IMR-90 (cell line): ENCODE data around the gene PRDM15. TPM values are rescaled to one million over a fixed set of nuclear protein-coding genes. Genes with fewer than 3 reads are reported as not detected.

ENCODE experiments used
- ATAC-seq: fragments of 200-7000 bp; cut with Tn5 transposase; 2 replicates; pipeline ENCODE4 v1.9.1; 2020; ENCODE audit warnings: low read depth, mild to moderate bottlenecking, moderate library complexity
- BruUV-seq: library from RNA; stranded (reverse); fragments of 400-500 nt; replicated peaks from 2 replicates; lab custom pipeline; 2021; lab: Mats Ljungman, UMichigan
- CTCF ChIA-PET: fragments of 300-600 bp; formaldehyde crosslinking; extraction: SDS; loops from one replicate; lab custom pipeline; 2021; ENCODE audit warnings: antibody characterized with exemption; lab: Yijun Ruan, JAX
- POLR2A ChIA-PET: fragments of 300-600 bp; sonication (Branson Sonifier 250); formaldehyde crosslinking; loops from one replicate; lab custom pipeline; 2022; ENCODE audit warnings: antibody characterized with exemption; ENCODE audit not compliant: unreplicated experiment; lab: Charles Lee
- DNase-seq: peaks from one replicate; pipeline ENCODE4 v3.0.0; 2013
- H2AFZ ChIP-seq: replicated peaks from 2 replicates; pipeline ENCODE3; 2013; ENCODE audit warnings: low read length, mild to moderate bottlenecking; ENCODE audit not compliant: poor library complexity
- H2AK5ac ChIP-seq: 2 replicates; pipeline ENCODE4 v1.6.1; 2013; ENCODE audit warnings: low read depth, low read length, inconsistent platforms
- H2AK9ac ChIP-seq: replicated peaks from 2 replicates; pipeline ENCODE3; 2013; ENCODE audit warnings: mild to moderate bottlenecking, low read depth, low read length, moderate library complexity; ENCODE audit not compliant: poor library complexity
- H2BK120ac ChIP-seq: 2 replicates; pipeline ENCODE4 v1.6.1; 2013; ENCODE audit warnings: low read depth, low read length, inconsistent platforms
- H2BK15ac ChIP-seq: 3 replicates; pipeline ENCODE4 v1.6.1; 2013; ENCODE audit warnings: low read depth, low read length, inconsistent platforms
- H2BK20ac ChIP-seq: 2 replicates; pipeline ENCODE4 v1.6.1; 2013; ENCODE audit warnings: low read depth, mild to moderate bottlenecking, inconsistent platforms, low read length, moderate library complexity
- H2BK5ac ChIP-seq: 2 replicates; pipeline ENCODE4 v1.6.1; 2013; ENCODE audit warnings: mild to moderate bottlenecking, low read depth, low read length, inconsistent platforms; ENCODE audit not compliant: poor library complexity, severe bottlenecking
- H3K14ac ChIP-seq: replicated peaks from 2 replicates; pipeline ENCODE4 v1.6.1; 2013; ENCODE audit warnings: low read depth, low read length, inconsistent platforms
- H3K18ac ChIP-seq: 2 replicates; pipeline ENCODE4 v1.6.1; 2013; ENCODE audit warnings: low read depth, low read length, control low read depth
- H3K23ac ChIP-seq: 2 replicates; pipeline ENCODE4 v1.6.1; 2013; ENCODE audit warnings: low read depth, low read length, inconsistent platforms
- H3K27ac ChIP-seq: 2 replicates; pipeline ENCODE4 v1.5.1; 2013; ENCODE audit warnings: mild to moderate bottlenecking, control low read depth, low read length; ENCODE audit not compliant: insufficient read depth
- H3K27me3 ChIP-seq: 2 replicates; pipeline ENCODE4 v1.6.1; 2013; ENCODE audit warnings: low read length; ENCODE audit not compliant: control insufficient read depth, insufficient read depth
- H3K36me3 ChIP-seq: 2 replicates; pipeline ENCODE4 v1.6.1; 2013; ENCODE audit warnings: low read length, mixed read lengths; ENCODE audit not compliant: control insufficient read depth, insufficient read depth
- H3K4ac ChIP-seq: 2 replicates; pipeline ENCODE4 v1.6.1; 2013; ENCODE audit warnings: low read depth, low read length, inconsistent platforms
- H3K4me1 ChIP-seq: 2 replicates; pipeline ENCODE4 v1.6.1; 2013; ENCODE audit warnings: low read length, mixed read lengths; ENCODE audit not compliant: control insufficient read depth, insufficient read depth
- H3K4me2 ChIP-seq: 2 replicates; pipeline ENCODE4 v1.6.1; 2013; ENCODE audit warnings: low read depth, mild to moderate bottlenecking, control low read depth, low read length, moderate library complexity
- H3K4me3 ChIP-seq: 2 replicates; pipeline ENCODE4 v1.5.1; 2013; ENCODE audit warnings: low read depth, mild to moderate bottlenecking, control low read depth, low read length, moderate library complexity; ENCODE audit not compliant: insufficient read depth
- H3K56ac ChIP-seq: 2 replicates; pipeline ENCODE4 v1.6.1; 2013; ENCODE audit warnings: low read length, inconsistent platforms; ENCODE audit not compliant: insufficient read depth; ENCODE audit errors: extremely low read depth
- H3K79me1 ChIP-seq, 2 experiments: 2 replicates each; pipeline ENCODE4 v1.6.1; 2013; ENCODE audit warnings: low read length in 2 of 2, inconsistent platforms in 1 of 2, low read depth in 1 of 2
- H3K9ac ChIP-seq: 2 replicates; pipeline ENCODE4 v1.6.1; 2013; ENCODE audit warnings: low read depth, low read length, control low read depth
- H3K9me1 ChIP-seq: 2 replicates; pipeline ENCODE4 v1.6.1; 2013; ENCODE audit warnings: low read length, inconsistent platforms; ENCODE audit not compliant: insufficient read depth
- H3K9me3 ChIP-seq: 2 replicates; pipeline ENCODE4 v1.6.1; 2013; ENCODE audit warnings: low read length; ENCODE audit not compliant: control insufficient read depth, insufficient read depth
- H4K20me1 ChIP-seq: 2 replicates; pipeline ENCODE4 v1.6.1; 2013; ENCODE audit warnings: low read length, inconsistent platforms; ENCODE audit not compliant: insufficient read depth
- H4K5ac ChIP-seq: 2 replicates; pipeline ENCODE4 v1.6.1; 2013; ENCODE audit warnings: mild to moderate bottlenecking, low read depth, low read length, control low read depth
- H4K8ac ChIP-seq, 2 experiments: 2 replicates each; pipeline ENCODE4 v1.6.1; 2013; ENCODE audit warnings: low read depth in 2 of 2, low read length in 2 of 2, control low read depth in 1 of 2, inconsistent platforms in 1 of 2
- H4K91ac ChIP-seq: 2 replicates; pipeline ENCODE4 v1.6.1; 2013; ENCODE audit warnings: low read depth, low read length, inconsistent platforms; ENCODE audit not compliant: insufficient read depth
- BHLHE40 ChIP-seq: fragments of 150-350 bp; IDR thresholded peaks from 2 replicates; pipeline ENCODE4 v1.6.1; 2016; ENCODE audit warnings: mild to moderate bottlenecking, low read depth, low read length
- CEBPB ChIP-seq: IDR thresholded peaks from 2 replicates; pipeline ENCODE4 v1.6.1; 2012; ENCODE audit warnings: low read depth, low read length, improper control_type of control experiment
- CHD1 ChIP-seq: IDR thresholded peaks from 2 replicates; pipeline ENCODE4 v1.6.1; 2012; ENCODE audit warnings: low read depth, low read length, improper control_type of control experiment
- FOS ChIP-seq: fragments of 150-350 bp; IDR thresholded peaks from 2 replicates; pipeline ENCODE4 v1.6.1; 2016; ENCODE audit warnings: low read depth, low read length
- MAZ ChIP-seq: IDR thresholded peaks from 2 replicates; pipeline ENCODE4 v1.6.1; 2012; ENCODE audit warnings: low read depth, mild to moderate bottlenecking, low read length, improper control_type of control experiment, moderate library complexity, borderline replicate concordance
- NFE2L2 ChIP-seq: fragments of 150-350 bp; IDR thresholded peaks from 2 replicates; pipeline ENCODE4 v1.6.1; 2016; ENCODE audit warnings: low read depth, mild to moderate bottlenecking, low read length
- RAD21 ChIP-seq: IDR thresholded peaks from 2 replicates; pipeline ENCODE4 v1.6.1; 2012; ENCODE audit warnings: low read length, improper control_type of control experiment
- RCOR1 ChIP-seq: IDR thresholded peaks from 2 replicates; pipeline ENCODE4 v1.6.1; 2012; ENCODE audit warnings: mild to moderate bottlenecking, low read length, improper control_type of control experiment; ENCODE audit not compliant: insufficient replicate concordance
- RFX5 ChIP-seq: IDR thresholded peaks from 2 replicates; pipeline ENCODE4 v1.8.0; 2012; ENCODE audit warnings: low read depth, mild to moderate bottlenecking, low read length, moderate library complexity
- SMC3 ChIP-seq: fragments of 150-350 bp; IDR thresholded peaks from 2 replicates; pipeline ENCODE4 v1.6.1; 2016; ENCODE audit warnings: low read depth, mild to moderate bottlenecking, antibody characterized with exemption, low read length, moderate library complexity
- WGBS, 2 experiments: methylation state at CpG; one replicate each; pipeline versions ENCODE4 v1.1.5 to v1.1.7; 2013; ENCODE audit warnings: missing lambda C conversion rate in 2 of 2; ENCODE audit not compliant: insufficient read length in 1 of 2; ENCODE audit errors: extremely low coverage in 2 of 2; 5-methylcytosine and 5-hydroxymethylcytosine counted together
- dilution Hi-C: fragments of 300-500 bp; cut with HindIII; formaldehyde crosslinking; loops from one replicate; pipeline ENCODE4 v1.14.3; 2018; ENCODE audit warnings: low sequenced_read_pairs; ENCODE audit not compliant: unreplicated experiment
- in situ Hi-C: fragments of 300-500 bp; cut with MboI; formaldehyde crosslinking; loops from 3 replicates; pipeline ENCODE4 v1.14.3; 2019; ENCODE audit warnings: low sequenced_read_pairs, inconsistent platforms, mixed read lengths
- intact Hi-C: fragments of 100-400 bp; cut with micrococcal nuclease; formaldehyde crosslinking; loops from 2 replicates; pipeline ENCODE4 v1.10.0; 2022
- polyA plus RNA-seq, 3 experiments: library from polyadenylated mRNA; depleted of rRNA; stranded (reverse); fragments of >200 nt; gene quantifications; 2 replicates each; pipeline ENCODE4 v1.2.3, GENCODE V29; 2012; ENCODE audit warnings: low replicate concordance in 1 of 3
- total RNA-seq: library from RNA; depleted of rRNA; stranded (reverse); fragments of >200 nt; gene quantifications from 2 replicates; pipeline ENCODE4 v1.2.3, GENCODE V29; 2012
- TF ChIP-seq, protein P1 (sequence below): conservative IDR thresholded peaks from 2 replicates; pipeline ENCODE4 v1.5.1; 2012; ENCODE audit warnings: mild to moderate bottlenecking, low read depth, low read length, improper control_type of control experiment
- TF ChIP-seq, protein P2 (sequence below): fragments of 150-350 bp; IDR thresholded peaks from 2 replicates; pipeline ENCODE4 v1.6.1; 2016; ENCODE audit warnings: low read depth, mild to moderate bottlenecking, low read length, moderate library complexity, borderline replicate concordance
- TF ChIP-seq, protein P3 (sequence below): fragments of 150-350 bp; IDR thresholded peaks from 2 replicates; pipeline ENCODE4 v1.6.1; 2017; ENCODE audit warnings: mild to moderate bottlenecking, antibody characterized with exemption, low read length, low read depth

The PRDM15 gene
- total and polyA plus RNA-seq, 2 of the 4 experiments (the other 2 are of a cell fraction), result 7.3 to 8.8 TPM

DNA sequence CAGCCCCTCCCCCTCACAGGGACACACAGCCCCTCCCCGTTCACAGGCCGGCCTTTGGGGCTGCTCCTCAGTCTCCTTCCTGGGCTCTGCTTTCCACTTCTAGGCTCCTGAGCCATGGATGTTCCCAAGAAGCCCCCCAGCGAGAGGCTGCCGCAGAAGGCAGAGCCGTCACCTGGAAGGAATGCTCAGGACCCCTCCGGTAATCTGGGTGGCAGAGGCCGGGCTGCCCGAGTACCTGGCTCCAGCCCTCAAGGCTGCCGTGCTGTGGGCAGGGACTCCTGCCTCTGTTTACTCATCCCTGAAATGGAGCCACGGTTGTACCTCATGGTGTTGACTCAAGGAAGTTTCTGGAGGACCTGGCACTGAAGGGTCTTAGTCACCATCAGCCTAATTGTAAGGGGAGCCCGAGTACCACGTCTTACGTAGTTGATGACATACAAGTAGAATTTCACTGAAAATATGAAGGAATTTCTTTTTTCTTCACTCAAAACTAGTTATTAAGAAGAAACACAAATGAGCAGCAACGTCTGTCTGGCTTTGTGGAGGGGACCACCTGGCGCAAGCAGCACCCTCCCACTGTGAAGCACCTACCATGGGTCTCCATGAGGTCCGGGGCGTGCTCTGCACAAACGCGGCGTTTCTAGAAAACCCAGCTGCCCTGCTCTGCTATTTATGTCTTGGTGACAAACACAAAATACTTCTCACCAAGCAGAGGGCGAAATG lies 33.7 kb downstream of the PRDM15 start:
- Histone ChIP-seq H3K9me1 (peaks cover 3% of the 10 kb centered on the region; the same call in 1 of the 2 replicates), H2BK15ac (no peak overlapping the region), H2BK5ac (no peak overlapping the region), H3K36me3 (peaks cover 4% of the 10 kb centered on the region; the same call in 1 of the 2 replicates), H2AK9ac (peak overlapping the region; percentile 45), H3K4me1 (no peaks in the 10 kb centered on the region), H3K79me1 (0 out of 4 replicates have a peak, but pooled peaks cover 0 to 4% of the 10 kb centered on the region in 2 experiments), H3K4ac (no peak overlapping the region), H3K27me3 (no peaks in the 10 kb centered on the region), H2AFZ (no peak overlapping the region), H4K20me1 (no peaks in the 10 kb centered on the region; the same call in 1 of the 2 replicates), H3K9ac (no peak overlapping the region), H3K23ac (no peak overlapping the region), H4K91ac (no peak overlapping the region), H3K4me3 (no peak overlapping the region), H4K5ac (no peak overlapping the region), H3K9me3 (no peaks in the 10 kb centered on the region; the same call in 1 of the 2 replicates), H4K8ac (no peak overlapping the region), H2BK20ac (no peak overlapping the region), H3K4me2 (no peak overlapping the region), H3K18ac (no peak overlapping the region), H3K14ac (no peak overlapping the region), H3K27ac (no peak overlapping the region), H2BK120ac (no peak overlapping the region), H3K56ac (no peak overlapping the region), H2AK5ac (no peak overlapping the region; the same call in 1 of the 2 replicates)
- ATAC-seq, result no peak
- dilution Hi-C loops (no loop called here), in situ Hi-C loops (no loop called here), intact Hi-C loops (no loop called here)
- POLR2A ChIA-PET, result no interaction called here
- no TSS peak for BruUV-seq
- CTCF ChIA-PET, result no interaction called here
- WGBS, 2 experiments, result 80% methylated on average over 13 of the region's 21 CpGs; no CpG with 5 or more reads in 1 of the 2 experiments
- peak; percentile 16 for DNase-seq
- TF ChIP-seq RAD21 (no peak), FOS (no peak), NFE2L2 (no peak), CEBPB (no peak), RFX5 (no peak), BHLHE40 (no peak), RCOR1 (no peak), SMC3 (no peak), MAZ (no peak), CHD1 (no peak)
- TF ChIP-seq, protein P1, sequence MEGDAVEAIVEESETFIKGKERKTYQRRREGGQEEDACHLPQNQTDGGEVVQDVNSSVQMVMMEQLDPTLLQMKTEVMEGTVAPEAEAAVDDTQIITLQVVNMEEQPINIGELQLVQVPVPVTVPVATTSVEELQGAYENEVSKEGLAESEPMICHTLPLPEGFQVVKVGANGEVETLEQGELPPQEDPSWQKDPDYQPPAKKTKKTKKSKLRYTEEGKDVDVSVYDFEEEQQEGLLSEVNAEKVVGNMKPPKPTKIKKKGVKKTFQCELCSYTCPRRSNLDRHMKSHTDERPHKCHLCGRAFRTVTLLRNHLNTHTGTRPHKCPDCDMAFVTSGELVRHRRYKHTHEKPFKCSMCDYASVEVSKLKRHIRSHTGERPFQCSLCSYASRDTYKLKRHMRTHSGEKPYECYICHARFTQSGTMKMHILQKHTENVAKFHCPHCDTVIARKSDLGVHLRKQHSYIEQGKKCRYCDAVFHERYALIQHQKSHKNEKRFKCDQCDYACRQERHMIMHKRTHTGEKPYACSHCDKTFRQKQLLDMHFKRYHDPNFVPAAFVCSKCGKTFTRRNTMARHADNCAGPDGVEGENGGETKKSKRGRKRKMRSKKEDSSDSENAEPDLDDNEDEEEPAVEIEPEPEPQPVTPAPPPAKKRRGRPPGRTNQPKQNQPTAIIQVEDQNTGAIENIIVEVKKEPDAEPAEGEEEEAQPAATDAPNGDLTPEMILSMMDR, result no peak
- TF ChIP-seq, protein P2, sequence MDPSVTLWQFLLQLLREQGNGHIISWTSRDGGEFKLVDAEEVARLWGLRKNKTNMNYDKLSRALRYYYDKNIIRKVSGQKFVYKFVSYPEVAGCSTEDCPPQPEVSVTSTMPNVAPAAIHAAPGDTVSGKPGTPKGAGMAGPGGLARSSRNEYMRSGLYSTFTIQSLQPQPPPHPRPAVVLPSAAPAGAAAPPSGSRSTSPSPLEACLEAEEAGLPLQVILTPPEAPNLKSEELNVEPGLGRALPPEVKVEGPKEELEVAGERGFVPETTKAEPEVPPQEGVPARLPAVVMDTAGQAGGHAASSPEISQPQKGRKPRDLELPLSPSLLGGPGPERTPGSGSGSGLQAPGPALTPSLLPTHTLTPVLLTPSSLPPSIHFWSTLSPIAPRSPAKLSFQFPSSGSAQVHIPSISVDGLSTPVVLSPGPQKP, result no peak
- TF ChIP-seq, protein P3, sequence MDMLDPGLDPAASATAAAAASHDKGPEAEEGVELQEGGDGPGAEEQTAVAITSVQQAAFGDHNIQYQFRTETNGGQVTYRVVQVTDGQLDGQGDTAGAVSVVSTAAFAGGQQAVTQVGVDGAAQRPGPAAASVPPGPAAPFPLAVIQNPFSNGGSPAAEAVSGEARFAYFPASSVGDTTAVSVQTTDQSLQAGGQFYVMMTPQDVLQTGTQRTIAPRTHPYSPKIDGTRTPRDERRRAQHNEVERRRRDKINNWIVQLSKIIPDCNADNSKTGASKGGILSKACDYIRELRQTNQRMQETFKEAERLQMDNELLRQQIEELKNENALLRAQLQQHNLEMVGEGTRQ, result no peak
